A549 (cell line): ENCODE data around the gene STIM2.

ENCODE experiments used
- ZFP36 ChIP-seq: fragments of 450-650 bp; IDR thresholded peaks from 2 replicates; pipeline ENCODE4 v1.6.1; 2014; ENCODE audit warnings: borderline replicate concordance; ENCODE audit not compliant: partially characterized antibody
- TF ChIP-seq, protein P1 (sequence below): fragments of >200 bp; sonication (Bioruptor Twin); formaldehyde crosslinking; IDR thresholded peaks from 3 replicates; pipeline ENCODE4 v1.5.1; 2016

DNA sequence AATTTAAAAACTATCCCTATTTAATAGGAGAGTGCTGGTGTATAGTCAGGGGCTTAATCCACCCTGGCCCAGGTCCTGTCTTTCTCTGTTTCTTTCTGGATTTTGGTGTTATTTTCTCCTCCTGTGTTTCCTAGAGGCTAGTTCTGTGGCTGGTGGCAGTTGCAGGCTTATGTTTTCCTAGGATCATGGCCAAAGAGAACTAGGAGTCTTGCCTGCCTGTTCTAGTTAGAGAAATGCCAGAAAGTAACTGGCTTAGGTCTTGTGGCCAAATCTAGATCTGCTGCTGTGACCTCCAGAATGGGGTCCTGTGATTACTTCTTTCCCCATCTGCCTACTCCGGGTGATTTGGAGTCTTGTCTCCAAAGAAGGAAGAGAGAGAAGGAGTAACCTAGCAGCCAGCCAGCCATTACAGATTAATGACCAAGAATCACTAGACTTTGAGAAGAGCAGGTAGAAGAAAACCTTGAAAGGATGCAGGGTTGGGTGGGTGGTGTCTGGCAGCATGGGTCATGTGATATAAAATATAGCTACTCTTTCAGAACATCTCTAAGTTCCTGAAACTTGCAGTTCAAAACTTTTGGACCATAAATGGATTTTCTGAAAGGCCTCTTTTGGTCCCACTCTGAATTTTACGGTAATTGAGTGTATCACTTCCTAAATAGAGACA, 117.9 kb downstream of the STIM2 start:
- TF ChIP-seq, protein P1, sequence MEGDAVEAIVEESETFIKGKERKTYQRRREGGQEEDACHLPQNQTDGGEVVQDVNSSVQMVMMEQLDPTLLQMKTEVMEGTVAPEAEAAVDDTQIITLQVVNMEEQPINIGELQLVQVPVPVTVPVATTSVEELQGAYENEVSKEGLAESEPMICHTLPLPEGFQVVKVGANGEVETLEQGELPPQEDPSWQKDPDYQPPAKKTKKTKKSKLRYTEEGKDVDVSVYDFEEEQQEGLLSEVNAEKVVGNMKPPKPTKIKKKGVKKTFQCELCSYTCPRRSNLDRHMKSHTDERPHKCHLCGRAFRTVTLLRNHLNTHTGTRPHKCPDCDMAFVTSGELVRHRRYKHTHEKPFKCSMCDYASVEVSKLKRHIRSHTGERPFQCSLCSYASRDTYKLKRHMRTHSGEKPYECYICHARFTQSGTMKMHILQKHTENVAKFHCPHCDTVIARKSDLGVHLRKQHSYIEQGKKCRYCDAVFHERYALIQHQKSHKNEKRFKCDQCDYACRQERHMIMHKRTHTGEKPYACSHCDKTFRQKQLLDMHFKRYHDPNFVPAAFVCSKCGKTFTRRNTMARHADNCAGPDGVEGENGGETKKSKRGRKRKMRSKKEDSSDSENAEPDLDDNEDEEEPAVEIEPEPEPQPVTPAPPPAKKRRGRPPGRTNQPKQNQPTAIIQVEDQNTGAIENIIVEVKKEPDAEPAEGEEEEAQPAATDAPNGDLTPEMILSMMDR, result no peak
- TF ChIP-seq ZFP36, result no peak
